K562 (cell line): Measurements from ENCODE around the gene ERF. TPM values are rescaled to one million over a fixed set of nuclear protein-coding genes. Genes with fewer than 3 reads are reported as not detected.

Experiments used
- ATAC-seq: fragments of 200-7000 bp; cut with Tn5 transposase; 3 replicates; pipeline ENCODE4 v1.9.1; 2020; ENCODE audit warnings: moderate library complexity
- BruUV-seq: library from RNA; stranded (reverse); fragments of 400-500 nt; replicated peaks from 2 replicates; lab custom pipeline; 2021; lab: Mats Ljungman, UMichigan
- CTCF ChIA-PET: fragments of 300-600 bp; formaldehyde crosslinking; extraction: SDS; loops from one replicate; lab custom pipeline; 2021; ENCODE audit warnings: low intra/inter-chr PET ratio; lab: Yijun Ruan, JAX
- POLR2A ChIA-PET: fragments of 300-600, 350-650 bp; sonication (Branson Sonifier 250); formaldehyde crosslinking; extraction: SDS; loops from one replicate; lab custom pipeline; 2021; ENCODE audit warnings: antibody characterized with exemption, inconsistent platforms; lab: Yijun Ruan, JAX
- DNase-seq, 4 experiments: peaks; one replicate each; pipeline versions ENCODE4 v3.0.0 to v3.0.0-alpha.2; 2011 to 2018; ENCODE audit warnings: low spot score in 3 of 4, mixed read lengths in 3 of 4; ENCODE audit errors: extremely low read depth in 1 of 4
- FAIRE-seq: peaks from 2 replicates; lab custom pipeline; 2011; peaks lifted over from hg19 to GRCh38; lab: Jason Lieb, UNC
- H2AFZ ChIP-seq: 2 replicates; pipeline ENCODE4 v1.6.0; 2011; ENCODE audit warnings: low read depth, low read length, control low read depth, inconsistent platforms
- H3K27ac ChIP-seq: fragments of 200-600 bp; 3 replicates; pipeline ENCODE4 v1.8.0; 2011; ENCODE audit warnings: low read depth, mild to moderate bottlenecking, control low read depth, inconsistent platforms, low read length, moderate library complexity, mixed read lengths; ENCODE audit errors: extremely low read depth
- H3K27me3 ChIP-seq, 2 experiments: fragments of 300-600 bp in 1 of 2; 2 replicates in 1 of 2; 3 replicates in 1 of 2; pipeline versions ENCODE4 v1.6.0 to v1.8.0; 2011; ENCODE audit warnings: inconsistent platforms in 2 of 2, low read length in 2 of 2, mild to moderate bottlenecking in 1 of 2, mixed read lengths in 1 of 2, moderate library complexity in 1 of 2; ENCODE audit not compliant: control insufficient read depth in 2 of 2, insufficient read depth in 2 of 2
- H3K36me3 ChIP-seq: fragments of 300-600 bp; 3 replicates; pipeline ENCODE4 v1.8.0; 2011; ENCODE audit warnings: mild to moderate bottlenecking, low read length, inconsistent platforms; ENCODE audit not compliant: control insufficient read depth, insufficient read depth
- H3K4me1 ChIP-seq, 2 experiments: fragments of 200-600 bp in 1 of 2; replicated peaks in 1 of 2; 2 replicates in 1 of 2; 3 replicates in 1 of 2; pipeline versions ENCODE4 v1.5.1 to v1.8.0; 2011; ENCODE audit warnings: inconsistent platforms in 2 of 2, low read length in 2 of 2, mild to moderate bottlenecking in 1 of 2, mixed read lengths in 1 of 2, moderate library complexity in 1 of 2; ENCODE audit not compliant: control insufficient read depth in 2 of 2, insufficient read depth in 2 of 2
- H3K4me2 ChIP-seq: 2 replicates; pipeline ENCODE4 v1.6.1; 2011; ENCODE audit warnings: low read length, control low read depth, inconsistent platforms, mixed read lengths; ENCODE audit not compliant: insufficient read depth
- H3K4me3 ChIP-seq: fragments of 200-600 bp; sonication (generic), shearing (Covaris generic); 2 replicates; pipeline ENCODE4 v1.5.1; 2016; ENCODE audit warnings: control low read depth, inconsistent platforms
- H3K79me2 ChIP-seq: fragments of 200-600 bp; 3 replicates; pipeline ENCODE4 v1.8.0; 2011; ENCODE audit warnings: low read length, inconsistent platforms; ENCODE audit not compliant: control insufficient read depth, insufficient read depth
- H3K9ac ChIP-seq, 2 experiments: 2 replicates each; pipeline versions ENCODE4 v1.6.0 to v1.6.1; 2011; ENCODE audit warnings: low read depth in 2 of 2, low read length in 2 of 2, control low read depth in 1 of 2, inconsistent platforms in 1 of 2, mild to moderate bottlenecking in 1 of 2, mixed read lengths in 1 of 2; ENCODE audit not compliant: insufficient read depth in 1 of 2
- H3K9me1 ChIP-seq: one replicate; pipeline ENCODE4 v1.6.0; 2011; ENCODE audit warnings: inconsistent platforms, mild to moderate bottlenecking, low read length, moderate library complexity; ENCODE audit not compliant: control insufficient read depth, insufficient read depth
- H3K9me3 ChIP-seq: replicated peaks from 2 replicates; pipeline ENCODE4 v1.5.1; 2011; ENCODE audit warnings: low read depth, low read length, inconsistent platforms; ENCODE audit not compliant: control insufficient read depth, insufficient read depth
- H4K20me1 ChIP-seq: replicated peaks from 2 replicates; pipeline ENCODE4 v1.6.1; 2011; ENCODE audit warnings: low read length, inconsistent platforms, mixed read lengths; ENCODE audit not compliant: control insufficient read depth, insufficient read depth
- ARID4B ChIP-seq: sonication (generic); formaldehyde crosslinking; IDR thresholded peaks from 2 replicates; pipeline ENCODE4 v1.8.0; 2022; ENCODE audit warnings: mild to moderate bottlenecking, missing genetic modification reagents
- CTBP1 ChIP-seq: fragments of 450-650 bp; IDR thresholded peaks from 2 replicates; pipeline ENCODE4 v1.6.1; 2016; ENCODE audit warnings: borderline replicate concordance
- E4F1 ChIP-seq: fragments of 250-450 bp; sonication (Bioruptor Pico); IDR thresholded peaks from 2 replicates; pipeline ENCODE4 v1.5.0; 2021; ENCODE audit warnings: mild to moderate bottlenecking, borderline replicate concordance
- ELF1 ChIP-seq: fragments of 200-800 bp; sonication (Bioruptor generic); IDR thresholded peaks from 2 replicates; pipeline ENCODE4 v1.6.1; 2016; ENCODE audit warnings: missing genetic modification characterization, missing compliant biosample characterization
- EP400 ChIP-seq: fragments of 450-650 bp; IDR thresholded peaks from 2 replicates; pipeline ENCODE4 v1.6.1; 2017; ENCODE audit warnings: antibody characterized with exemption, mild to moderate bottlenecking, moderate library complexity
- HINFP ChIP-seq: fragments of 450-650 bp; conservative IDR thresholded peaks from 2 replicates; pipeline ENCODE4 v1.6.1; 2016; ENCODE audit warnings: missing genetic modification characterization, low read depth, mild to moderate bottlenecking, control low read depth, missing compliant biosample characterization
- HNRNPUL1 ChIP-seq: fragments of 200-400 bp; formaldehyde crosslinking; IDR thresholded peaks from 2 replicates; pipeline ENCODE4 v1.6.1; 2017; ENCODE audit warnings: low read length
- KLF16 ChIP-seq: IDR thresholded peaks from 2 replicates; pipeline ENCODE4 v1.6.1; 2016; ENCODE audit warnings: antibody characterized with exemption
- MED1 ChIP-seq: sonication (generic); formaldehyde crosslinking; IDR thresholded peaks from 2 replicates; pipeline ENCODE4 v1.8.1; 2023; ENCODE audit warnings: missing genetic modification reagents, borderline replicate concordance
- NELFE ChIP-seq: IDR thresholded peaks from 2 replicates; pipeline ENCODE4 v1.6.1; 2011; ENCODE audit warnings: mild to moderate bottlenecking; ENCODE audit not compliant: insufficient read depth, insufficient read length
- PHB2 ChIP-seq: fragments of 450-650 bp; IDR thresholded peaks from 2 replicates; pipeline ENCODE4 v1.6.1; 2017; ENCODE audit warnings: low read depth
- SPI1 ChIP-seq: IDR thresholded peaks from 2 replicates; pipeline ENCODE4 v1.6.1; 2011; ENCODE audit warnings: low read depth, low read length, control low read depth, borderline replicate concordance
- SRSF1 ChIP-seq: fragments of 200-400 bp; formaldehyde crosslinking; IDR thresholded peaks from 2 replicates; pipeline ENCODE4 v1.6.1; 2017; ENCODE audit warnings: mild to moderate bottlenecking, low read depth, low read length, moderate library complexity
- TRIM24 ChIP-seq, 2 experiments: fragments of 450-650 bp; IDR thresholded peaks; 2 replicates each; pipeline ENCODE4 v1.6.1; 2016
- WGBS: fragments of 100-300 bp; shearing (Covaris generic); methylation state at CpG from one replicate; pipeline ENCODE4 v1.1.6; 2016; ENCODE audit warnings: low coverage, mixed read lengths; ENCODE audit not compliant: insufficient coverage; ENCODE audit errors: missing lambda C conversion rate; 5-methylcytosine and 5-hydroxymethylcytosine counted together
- in situ Hi-C: fragments of 300-500 bp; cut with MboI; formaldehyde crosslinking; loops from 4 replicates; pipeline ENCODE4 v1.15.0; 2018; ENCODE audit warnings: inconsistent platforms, mixed read lengths
- intact Hi-C: fragments of 100-400 bp; cut with micrococcal nuclease; formaldehyde crosslinking; loops from 2 replicates; pipeline ENCODE4 v1.14.2; 2022
- polyA plus RNA-seq, 8 experiments: library from polyadenylated mRNA; depleted of rRNA in 4 of 8; stranded (reverse) in 5 of 8; unstranded in 3 of 8; fragments of >200 nt; fragmentation: Nextera tagmentation in 2 of 8; fragmentation: Illumina TruSeq in 1 of 8; extraction: Ambion mirVana in 2 of 8; extraction: Trizol in 1 of 8; gene quantifications; 2 replicates each; pipeline versions ENCODE4 v1.2.1 to v1.2.3, GENCODE V29; 2011 to 2014; ENCODE audit warnings: inconsistent platforms in 1 of 8, missing spikeins in 1 of 8
- total RNA-seq, 7 experiments: library from RNA; depleted of rRNA in 6 of 7; stranded (reverse); fragments of >200 nt in 6 of 7; fragmentation: Illumina TruSeq in 2 of 7; extraction: Trizol in 2 of 7; gene quantifications; 2 replicates each; pipeline versions ENCODE4 v1.2.1 to v1.2.3, GENCODE V29; 2011 to 2021; ENCODE audit warnings: low replicate concordance in 1 of 7

Gene ERF
- total and polyA plus RNA-seq, 9 of the 15 experiments (the other 6 are each of a cell fraction or from before 2014, with no cell fraction given) = 0.03 to 75.4 (median 27.0) TPM

GRCh38 chr19:42202290-42202880 is 52.5 kb downstream of the ERF start:
- no TSS peak for BruUV-seq
- Histone ChIP-seq H3K36me3 (peaks cover 92% of the 10 kb centered on the region), H3K4me1 (peaks cover 41 to 45% of the 10 kb centered on the region in 2 experiments), H3K27me3 (no peaks in the 10 kb centered on the region; a peak in 1 of 5 replicates), H3K9me1 (peaks cover 4% of the 10 kb centered on the region), H3K4me3 (no peak overlapping the region), H3K9me3 (no peaks in the 10 kb centered on the region), H4K20me1 (peaks cover 24% of the 10 kb centered on the region; the same call in 1 of the 2 replicates), H2AFZ (no peak overlapping the region), H3K79me2 (peaks cover 79% of the 10 kb centered on the region), H3K9ac (no peak overlapping the region; a peak in 1 of 4 replicates), H3K27ac (no peak overlapping the region), H3K4me2 (no peak overlapping the region)
- DNase-seq (no peak), ATAC-seq (no peak), FAIRE-seq (no peak)
- in situ Hi-C loops (no loop called here), intact Hi-C loops (no loop called here)
- CTCF ChIA-PET = no interaction called here
- 88% methylated on average over 5 of the region's 5 CpGs for WGBS
- POLR2A ChIA-PET = interaction anchor here (0.5 to 1.7 kb wide), 4 partner anchors 12 to 194 kb away, joined by 3 to 4 read pairs (median 4); no protein-coding TSS in a partner anchor
- no peak for TF ChIP-seq MED1 (CRISPR knock-in tag)
- no peak for TF ChIP-seq NELFE
- TF ChIP-seq PHB2 = no peak
- TF ChIP-seq CTBP1 = no peak
- no peak for TF ChIP-seq KLF16
- no peak for TF ChIP-seq HINFP (tag)
- no peak for TF ChIP-seq ELF1 (tag)
- TF ChIP-seq ARID4B (CRISPR knock-in tag) = no peak
- TF ChIP-seq SRSF1 = no peak
- TF ChIP-seq SPI1 = no peak
- TF ChIP-seq TRIM24 (IDR thresholded peaks at IDR 0.05) = no peak
- no peak for TF ChIP-seq E4F1 (CRISPR knock-in tag)
- no peak for TF ChIP-seq HNRNPUL1
- TF ChIP-seq EP400 = no peak
